HL-60 (cell line): ENCODE measurements around the gene TACR2.

Experiments
- DNase-seq, 2 experiments: peaks; one replicate each; pipeline ENCODE4 v3.0.0-alpha.2; 2010 to 2020; ENCODE audit warnings: low read depth in 1 of 2, low spot score in 1 of 2
- H3K27ac ChIP-seq: fragments of 250-450 bp; sonication (Bioruptor Pico); replicated peaks from 2 replicates; pipeline ENCODE4 v1.5.1; 2020; ENCODE audit warnings: mild to moderate bottlenecking, moderate library complexity
- H3K27me3 ChIP-seq: fragments of 250-450 bp; sonication (Bioruptor Pico); 2 replicates; pipeline ENCODE4 v1.5.1; 2021; ENCODE audit warnings: mild to moderate bottlenecking, moderate library complexity; ENCODE audit not compliant: insufficient read depth, poor library complexity, severe bottlenecking
- H3K4me3 ChIP-seq: replicated peaks from 2 replicates; pipeline ENCODE4 v1.5.1; 2011; ENCODE audit warnings: mild to moderate bottlenecking, control low read depth, low read length; ENCODE audit not compliant: insufficient read depth
- GABPA ChIP-seq: IDR thresholded peaks from 2 replicates; pipeline ENCODE4 v1.6.1; 2012; ENCODE audit warnings: low read depth
- POLR2AphosphoS5 ChIP-seq: IDR thresholded peaks from 2 replicates; pipeline ENCODE4 v1.6.1; 2012; ENCODE audit warnings: low read depth
- SPI1 ChIP-seq: IDR thresholded peaks from 2 replicates; pipeline ENCODE4 v1.6.1; 2012; ENCODE audit warnings: low read depth, mild to moderate bottlenecking, borderline replicate concordance
- TF ChIP-seq, protein P1 (sequence below): IDR thresholded peaks from one replicate; pipeline ENCODE4 v1.5.1; 2011; ENCODE audit warnings: low read length, control low read depth, inconsistent platforms; ENCODE audit not compliant: insufficient read depth
- TF ChIP-seq, protein P2 (sequence below): IDR thresholded peaks from 2 replicates; pipeline ENCODE4 v1.6.1; 2012; ENCODE audit warnings: low read depth; ENCODE audit not compliant: insufficient replicate concordance

TACR2 gene

DNA sequence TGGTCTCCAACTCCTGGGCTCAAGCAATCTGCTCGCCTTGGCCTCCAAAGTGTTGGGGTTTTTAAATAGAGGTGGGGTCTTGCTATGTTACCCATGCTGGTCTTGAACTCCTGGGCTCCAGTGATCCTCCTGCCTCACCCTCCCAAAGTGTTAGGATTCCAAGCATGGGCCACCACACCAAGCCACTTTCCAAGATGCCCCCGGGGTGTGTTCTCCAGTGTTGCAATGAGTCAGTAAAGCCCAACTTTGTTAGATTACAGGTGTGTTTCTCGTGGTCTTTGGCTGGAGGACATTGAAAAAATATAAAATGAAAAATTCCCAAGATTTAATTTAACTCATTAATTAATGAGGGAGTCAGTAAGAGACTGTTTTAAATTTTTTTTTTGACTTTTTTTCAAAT lies 29.2 kb downstream of the TACR2 start:
- Histone ChIP-seq H3K27me3 (no peaks in the 10 kb centered on the region), H3K27ac (no peak overlapping the region), H3K4me3 (no peak overlapping the region)
- no peak for DNase-seq
- TF ChIP-seq, protein P1, sequence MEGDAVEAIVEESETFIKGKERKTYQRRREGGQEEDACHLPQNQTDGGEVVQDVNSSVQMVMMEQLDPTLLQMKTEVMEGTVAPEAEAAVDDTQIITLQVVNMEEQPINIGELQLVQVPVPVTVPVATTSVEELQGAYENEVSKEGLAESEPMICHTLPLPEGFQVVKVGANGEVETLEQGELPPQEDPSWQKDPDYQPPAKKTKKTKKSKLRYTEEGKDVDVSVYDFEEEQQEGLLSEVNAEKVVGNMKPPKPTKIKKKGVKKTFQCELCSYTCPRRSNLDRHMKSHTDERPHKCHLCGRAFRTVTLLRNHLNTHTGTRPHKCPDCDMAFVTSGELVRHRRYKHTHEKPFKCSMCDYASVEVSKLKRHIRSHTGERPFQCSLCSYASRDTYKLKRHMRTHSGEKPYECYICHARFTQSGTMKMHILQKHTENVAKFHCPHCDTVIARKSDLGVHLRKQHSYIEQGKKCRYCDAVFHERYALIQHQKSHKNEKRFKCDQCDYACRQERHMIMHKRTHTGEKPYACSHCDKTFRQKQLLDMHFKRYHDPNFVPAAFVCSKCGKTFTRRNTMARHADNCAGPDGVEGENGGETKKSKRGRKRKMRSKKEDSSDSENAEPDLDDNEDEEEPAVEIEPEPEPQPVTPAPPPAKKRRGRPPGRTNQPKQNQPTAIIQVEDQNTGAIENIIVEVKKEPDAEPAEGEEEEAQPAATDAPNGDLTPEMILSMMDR, result no peak
- TF ChIP-seq GABPA, result no peak

DNA sequence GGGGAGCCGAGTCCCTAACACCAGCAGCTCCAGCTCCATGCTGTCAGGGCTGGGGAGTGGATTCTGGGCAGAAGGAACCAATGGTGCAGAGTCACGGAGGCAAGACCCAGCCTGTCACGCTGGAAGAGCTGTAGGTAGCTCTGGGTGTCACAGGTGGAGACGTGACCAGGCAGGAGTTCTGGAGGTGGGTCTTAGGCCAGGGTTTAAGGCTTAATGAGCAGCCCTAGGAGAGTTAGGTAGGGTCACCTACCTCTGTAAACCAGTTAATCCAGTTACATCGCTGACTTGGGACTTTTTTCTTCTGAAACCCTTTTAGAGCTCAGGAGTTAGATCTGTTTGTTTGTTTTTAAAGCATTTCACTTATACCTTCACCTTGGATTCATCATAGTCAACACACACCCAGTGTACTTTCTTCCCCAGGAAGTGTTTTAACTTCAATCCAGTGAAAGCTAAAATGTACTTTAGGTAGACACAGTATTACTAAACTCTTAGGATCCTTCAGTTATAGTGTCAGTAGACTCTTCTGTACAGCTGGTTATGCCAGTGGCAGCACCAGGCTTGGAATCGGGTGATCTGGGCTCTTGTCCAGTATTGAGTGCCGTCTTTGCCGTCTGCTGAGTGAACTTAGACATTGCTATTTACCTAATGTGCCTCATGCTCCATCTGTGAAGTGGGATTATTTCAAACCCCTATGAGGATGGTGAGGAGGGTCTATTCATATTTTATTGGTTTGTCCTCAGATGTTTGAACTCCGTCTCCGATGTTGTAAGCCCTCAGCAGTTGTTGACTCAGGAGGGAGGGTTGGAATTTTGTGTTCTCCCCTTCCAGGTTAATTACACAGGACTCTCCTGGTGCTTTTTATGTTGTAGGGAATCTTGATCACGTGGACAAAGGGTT lies 31.0 kb downstream of the TACR2 start:
- DNase-seq, result no peak
- no peak overlapping the region for H3K27ac ChIP-seq
- TF ChIP-seq POLR2AphosphoS5, result no peak
- TF ChIP-seq, protein P2, sequence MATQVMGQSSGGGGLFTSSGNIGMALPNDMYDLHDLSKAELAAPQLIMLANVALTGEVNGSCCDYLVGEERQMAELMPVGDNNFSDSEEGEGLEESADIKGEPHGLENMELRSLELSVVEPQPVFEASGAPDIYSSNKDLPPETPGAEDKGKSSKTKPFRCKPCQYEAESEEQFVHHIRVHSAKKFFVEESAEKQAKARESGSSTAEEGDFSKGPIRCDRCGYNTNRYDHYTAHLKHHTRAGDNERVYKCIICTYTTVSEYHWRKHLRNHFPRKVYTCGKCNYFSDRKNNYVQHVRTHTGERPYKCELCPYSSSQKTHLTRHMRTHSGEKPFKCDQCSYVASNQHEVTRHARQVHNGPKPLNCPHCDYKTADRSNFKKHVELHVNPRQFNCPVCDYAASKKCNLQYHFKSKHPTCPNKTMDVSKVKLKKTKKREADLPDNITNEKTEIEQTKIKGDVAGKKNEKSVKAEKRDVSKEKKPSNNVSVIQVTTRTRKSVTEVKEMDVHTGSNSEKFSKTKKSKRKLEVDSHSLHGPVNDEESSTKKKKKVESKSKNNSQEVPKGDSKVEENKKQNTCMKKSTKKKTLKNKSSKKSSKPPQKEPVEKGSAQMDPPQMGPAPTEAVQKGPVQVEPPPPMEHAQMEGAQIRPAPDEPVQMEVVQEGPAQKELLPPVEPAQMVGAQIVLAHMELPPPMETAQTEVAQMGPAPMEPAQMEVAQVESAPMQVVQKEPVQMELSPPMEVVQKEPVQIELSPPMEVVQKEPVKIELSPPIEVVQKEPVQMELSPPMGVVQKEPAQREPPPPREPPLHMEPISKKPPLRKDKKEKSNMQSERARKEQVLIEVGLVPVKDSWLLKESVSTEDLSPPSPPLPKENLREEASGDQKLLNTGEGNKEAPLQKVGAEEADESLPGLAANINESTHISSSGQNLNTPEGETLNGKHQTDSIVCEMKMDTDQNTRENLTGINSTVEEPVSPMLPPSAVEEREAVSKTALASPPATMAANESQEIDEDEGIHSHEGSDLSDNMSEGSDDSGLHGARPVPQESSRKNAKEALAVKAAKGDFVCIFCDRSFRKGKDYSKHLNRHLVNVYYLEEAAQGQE, result no peak
- TF ChIP-seq, protein P1, result no peak
- no peak for TF ChIP-seq SPI1
- TF ChIP-seq GABPA, result no peak
- H3K4me3 ChIP-seq, result no peak overlapping the region
- no peaks in the 10 kb centered on the region for H3K27me3 ChIP-seq

DNA sequence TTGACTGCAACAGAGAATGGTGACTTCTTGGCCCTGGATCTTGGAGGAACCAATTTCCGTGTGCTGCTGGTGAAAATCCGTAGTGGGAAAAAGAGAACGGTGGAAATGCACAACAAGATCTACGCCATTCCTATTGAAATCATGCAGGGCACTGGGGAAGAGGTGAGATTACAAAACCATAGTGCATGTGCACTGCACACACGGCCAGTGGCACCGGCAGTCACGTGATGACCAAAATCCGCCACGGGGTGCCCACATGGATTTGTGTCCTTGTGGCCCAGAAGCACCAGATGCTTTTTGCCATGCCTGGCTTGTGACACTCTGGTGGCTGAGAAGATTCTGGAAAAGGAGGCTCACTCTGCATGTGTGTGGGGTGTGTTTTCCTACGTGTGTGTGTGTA lies 32.4 kb downstream of the TACR2 start:
- TF ChIP-seq, protein P2, result no peak
- TF ChIP-seq POLR2AphosphoS5, result no peak
- TF ChIP-seq, protein P1, result no peak
- TF ChIP-seq GABPA, result no peak
- TF ChIP-seq SPI1, result no peak
- no peak overlapping the region for H3K27ac ChIP-seq
- no peak overlapping the region for H3K4me3 ChIP-seq
- DNase-seq, result no peak
- no peaks in the 10 kb centered on the region for H3K27me3 ChIP-seq

DNA sequence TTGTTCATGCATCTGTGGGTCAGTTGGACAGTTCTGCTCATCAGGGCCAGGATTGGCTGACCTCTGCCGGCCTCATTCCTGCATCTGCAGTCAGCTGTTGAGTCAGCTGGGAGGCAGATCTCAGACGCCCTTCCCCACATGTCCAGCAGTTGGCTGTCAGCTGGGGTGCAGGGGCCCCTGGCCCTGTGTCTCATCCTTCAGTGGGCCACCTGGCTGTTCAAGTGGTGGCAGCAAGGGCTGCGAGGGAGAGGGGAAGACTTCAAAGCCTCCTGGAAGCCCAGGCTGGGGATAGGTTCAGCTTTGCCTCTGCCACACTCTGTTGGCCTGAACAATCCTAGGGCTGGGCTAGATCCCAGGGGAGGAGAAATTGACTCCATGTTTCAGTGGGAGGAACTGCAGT lies 33.2 kb downstream of the TACR2 start:
- Histone ChIP-seq H3K27me3 (no peaks in the 10 kb centered on the region), H3K27ac (no peak overlapping the region), H3K4me3 (no peak overlapping the region)
- TF ChIP-seq, protein P1, result no peak
- TF ChIP-seq GABPA (no peak), POLR2AphosphoS5 (no peak), SPI1 (no peak)
- TF ChIP-seq, protein P2, result no peak
- no peak for DNase-seq
